A549 (cell line): Measurements from ENCODE around the gene RPL32.
"Not testable (repeated sequence)": the region's sequence is repeated elsewhere in the genome, so short reads cannot be mapped to it uniquely, and the experiment has no call there.

Source experiments
- PHF8 ChIP-seq: fragments of 200-600 bp; sonication (generic); IDR thresholded peaks from 2 replicates; pipeline ENCODE4 v1.6.1; 2016; ENCODE audit warnings: low read depth, mild to moderate bottlenecking, antibody characterized with exemption, moderate library complexity, borderline replicate concordance
- POLR2A ChIP-seq: IDR thresholded peaks from 2 replicates; pipeline ENCODE4 v1.6.1; 2012; ENCODE audit warnings: mild to moderate bottlenecking, low read length

GRCh38 chr3:12853847-12854246 is 12.5 kb upstream of the RPL32 start:
- TF ChIP-seq POLR2A, PHF8: not testable (repeated sequence)
